ENCODE data around the gene PODXL2.

PODXL2 gene

DNA sequence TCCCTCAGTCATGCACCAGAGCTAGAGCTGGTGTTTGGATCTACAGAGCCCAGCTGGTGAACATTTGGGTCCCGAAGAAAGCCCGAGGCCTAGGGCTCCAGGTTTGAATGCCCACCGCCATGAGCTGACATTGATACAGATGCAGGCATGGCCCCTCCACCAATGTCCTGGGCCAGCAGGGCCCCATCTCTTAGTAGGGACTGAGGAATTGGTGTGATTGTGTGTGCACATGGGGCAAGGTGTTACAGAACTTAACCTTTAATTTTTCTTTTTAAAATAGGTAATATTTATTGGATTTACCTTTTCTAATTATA is 11.0 kb downstream of the PODXL2 start:
- FAIRE-seq (no peak), DNase-seq (ENCODE audit: insufficient read length, low spot score) (no peak)
- TF ChIP-seq SPI1 (IDR thresholded peaks at IDR 0.05; ENCODE audit: low read depth, low read length) (no peak), POLR2AphosphoS5 (IDR thresholded peaks at IDR 0.05; ENCODE audit: low read depth, low read length) (no peak), TAF1 (IDR thresholded peaks at IDR 0.05; ENCODE audit: low read depth, low read length) (no peak), PAX5 (IDR thresholded peaks at IDR 0.05; ENCODE audit: insufficient read depth, low read length, severe bottlenecking) (no peak), POU2F2 (IDR thresholded peaks at IDR 0.05; ENCODE audit: low read depth, low read length) (no peak), POLR2A (IDR thresholded peaks at IDR 0.05; ENCODE audit: low read depth, low read length) (no peak)

DNA sequence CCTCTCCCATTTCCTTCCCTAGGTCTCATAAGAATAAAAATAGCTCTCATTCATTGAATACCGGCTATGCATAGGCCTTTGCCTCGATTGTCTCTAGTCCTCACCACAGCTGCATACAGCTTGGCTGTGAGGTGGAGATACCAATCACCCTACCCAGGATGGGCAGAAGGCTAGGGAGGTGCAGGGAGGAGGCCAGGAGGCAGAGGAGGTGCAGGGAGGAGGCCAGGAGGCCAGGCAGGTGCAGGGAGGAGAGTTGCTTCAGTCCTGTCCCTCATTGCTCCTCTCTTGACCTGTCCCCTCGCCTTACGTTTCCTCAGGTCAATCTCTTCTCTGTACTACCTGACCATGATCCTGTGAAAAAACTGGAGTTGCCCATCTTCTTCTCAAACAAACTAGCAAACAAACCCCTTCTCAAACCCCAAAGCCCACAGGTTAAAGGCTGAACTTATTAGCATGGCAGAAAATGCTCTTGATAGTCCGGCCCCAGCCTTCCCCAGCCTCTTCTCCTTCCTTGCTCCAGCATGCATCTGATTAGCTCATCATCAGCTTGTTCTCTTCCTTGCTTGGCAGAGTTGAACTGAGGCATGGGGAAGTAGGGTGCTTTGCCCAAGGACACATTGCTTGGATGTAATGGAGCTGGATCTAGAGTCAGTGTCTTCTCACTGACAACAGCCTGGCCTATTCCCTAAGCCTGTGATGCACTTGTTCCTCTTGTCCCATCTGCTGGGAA is 15.8 kb downstream of the PODXL2 start:
- FAIRE-seq = no peak
- DNase-seq (ENCODE audit: insufficient read length, low spot score) = no peak

DNA sequence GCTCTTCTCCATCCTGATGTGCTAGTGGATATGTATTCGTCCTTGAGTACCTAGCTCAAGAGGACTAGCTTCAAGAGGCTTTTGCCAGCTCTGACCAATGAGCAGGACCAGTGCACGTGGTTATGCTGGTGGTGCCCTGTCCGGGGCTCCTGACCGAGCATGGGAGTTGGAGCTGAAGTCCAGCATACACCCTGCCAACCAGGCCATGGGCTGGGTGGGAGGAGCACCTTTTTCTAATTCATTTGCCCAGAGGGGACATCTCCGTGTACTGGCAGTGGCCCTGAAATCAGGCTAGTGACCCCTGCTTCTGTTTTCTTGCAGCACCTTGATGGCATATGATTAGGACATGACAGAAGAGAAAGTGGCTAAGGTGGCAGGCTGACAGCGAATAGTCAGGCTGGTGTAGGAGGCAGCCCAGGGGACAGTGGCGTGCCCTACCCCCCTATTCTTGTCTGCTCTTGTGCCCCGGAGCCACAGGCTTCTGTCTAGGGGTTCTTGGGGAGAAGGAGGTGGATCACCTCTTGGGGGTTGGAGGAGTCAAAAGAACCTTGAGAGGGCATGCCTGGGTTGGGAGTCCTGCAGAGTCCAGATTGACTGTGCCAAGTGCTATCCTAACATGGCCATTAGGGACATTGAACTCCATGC is 16.5 kb downstream of the PODXL2 start:
- FAIRE-seq = no peak
- TF ChIP-seq POLR2AphosphoS5 (IDR thresholded peaks at IDR 0.05; ENCODE audit: low read depth, low read length) = no peak
- TF ChIP-seq POU2F2 (IDR thresholded peaks at IDR 0.05; ENCODE audit: low read depth, low read length) = no peak
- TF ChIP-seq TAF1 (IDR thresholded peaks at IDR 0.05; ENCODE audit: low read depth, low read length) = no peak
- TF ChIP-seq POLR2A (IDR thresholded peaks at IDR 0.05; ENCODE audit: low read depth, low read length) = no peak
- TF ChIP-seq PAX5 (IDR thresholded peaks at IDR 0.05; ENCODE audit: insufficient read depth, low read length, severe bottlenecking) = no peak
- no peak for TF ChIP-seq SPI1 (IDR thresholded peaks at IDR 0.05; ENCODE audit: low read depth, low read length)
- DNase-seq (ENCODE audit: insufficient read length, low spot score) = no peak

More for the DNA sequence above, 15.8 kb downstream of the PODXL2 start:
- TF ChIP-seq POU2F2 (IDR thresholded peaks at IDR 0.05; ENCODE audit: low read depth, low read length) = no peak
- no peak for TF ChIP-seq SPI1 (IDR thresholded peaks at IDR 0.05; ENCODE audit: low read depth, low read length)
- no peak for TF ChIP-seq TAF1 (IDR thresholded peaks at IDR 0.05; ENCODE audit: low read depth, low read length)
- TF ChIP-seq POLR2AphosphoS5 (IDR thresholded peaks at IDR 0.05; ENCODE audit: low read depth, low read length) = no peak
- TF ChIP-seq PAX5 (IDR thresholded peaks at IDR 0.05; ENCODE audit: insufficient read depth, low read length, severe bottlenecking) = no peak
- TF ChIP-seq POLR2A (IDR thresholded peaks at IDR 0.05; ENCODE audit: low read depth, low read length) = no peak

DNA sequence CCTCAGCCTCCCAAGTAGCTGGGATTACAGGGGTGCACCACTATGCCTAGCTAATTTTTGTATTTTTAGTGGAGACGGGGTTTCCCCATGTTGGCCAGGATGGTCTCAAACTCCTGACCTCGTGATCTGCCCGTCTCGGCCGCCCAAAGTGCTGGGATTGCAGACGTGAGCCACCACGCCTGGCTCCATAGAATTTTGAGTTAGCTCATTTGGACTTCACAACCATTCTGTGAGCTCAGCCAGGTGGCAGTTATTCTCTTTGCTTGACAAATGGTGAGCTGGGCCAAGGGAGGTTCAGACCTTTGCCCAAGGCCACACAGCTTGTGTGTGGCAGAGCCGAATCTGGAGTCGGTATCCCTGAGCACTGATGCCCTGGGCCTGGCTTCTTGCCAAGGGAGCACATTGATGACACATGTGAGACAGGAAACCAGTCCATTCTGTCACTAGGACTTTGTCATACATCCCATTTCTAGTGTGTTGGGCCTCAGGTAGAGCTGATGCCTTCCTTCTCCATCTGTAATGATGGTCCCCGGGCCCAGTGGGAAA is 17.6 kb downstream of the PODXL2 start:
- TF ChIP-seq TAF1 (IDR thresholded peaks at IDR 0.05; ENCODE audit: low read depth, low read length) (no peak), POLR2A (IDR thresholded peaks at IDR 0.05; ENCODE audit: low read depth, low read length) (no peak), PAX5 (IDR thresholded peaks at IDR 0.05; ENCODE audit: insufficient read depth, low read length, severe bottlenecking) (no peak), SPI1 (IDR thresholded peaks at IDR 0.05; ENCODE audit: low read depth, low read length) (no peak), POLR2AphosphoS5 (IDR thresholded peaks at IDR 0.05; ENCODE audit: low read depth, low read length) (no peak), POU2F2 (IDR thresholded peaks at IDR 0.05; ENCODE audit: low read depth, low read length) (no peak)
- DNase-seq (ENCODE audit: insufficient read length, low spot score) = no peak
- no peak for FAIRE-seq

DNA sequence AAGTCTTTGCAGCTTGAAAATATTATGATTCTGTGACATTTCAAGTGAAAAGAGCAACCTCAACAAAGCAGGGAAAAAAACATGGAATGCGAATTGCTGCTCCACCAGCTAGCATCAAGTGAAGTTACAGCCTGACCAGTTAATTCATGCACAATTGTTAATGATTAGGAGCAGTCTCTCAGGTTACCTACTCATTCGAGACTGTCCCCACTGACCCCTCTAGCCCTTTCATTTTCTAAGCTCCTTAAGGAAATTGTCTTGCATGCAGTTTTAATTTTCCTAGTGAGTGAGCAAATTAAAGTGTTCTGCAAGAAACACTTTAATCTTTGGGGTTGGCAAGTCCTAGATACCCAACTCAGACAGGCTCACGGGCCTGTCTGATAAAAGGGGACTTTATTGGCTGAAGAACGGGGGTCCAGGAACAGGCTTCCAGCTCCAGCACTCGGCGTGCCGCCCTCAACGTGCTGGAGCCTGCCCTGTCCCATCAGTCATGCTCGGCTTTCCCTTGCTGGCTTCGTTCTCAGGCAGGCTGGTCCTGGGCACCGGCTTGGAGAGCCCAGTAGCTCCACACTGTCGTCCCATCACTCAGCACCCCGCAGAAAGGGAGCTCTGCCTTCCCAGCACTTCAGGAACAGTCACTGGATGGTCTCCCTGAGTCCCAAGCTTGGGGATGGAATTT is 18.3 kb downstream of the PODXL2 start:
- no peak for DNase-seq (ENCODE audit: insufficient read length, low spot score)
- no peak for TF ChIP-seq POLR2AphosphoS5 (IDR thresholded peaks at IDR 0.05; ENCODE audit: low read depth, low read length)
- TF ChIP-seq POLR2A (IDR thresholded peaks at IDR 0.05; ENCODE audit: low read depth, low read length) = no peak
- no peak for TF ChIP-seq TAF1 (IDR thresholded peaks at IDR 0.05; ENCODE audit: low read depth, low read length)
- TF ChIP-seq SPI1 (IDR thresholded peaks at IDR 0.05; ENCODE audit: low read depth, low read length) = no peak
- TF ChIP-seq POU2F2 (IDR thresholded peaks at IDR 0.05; ENCODE audit: low read depth, low read length) = no peak
- no peak for TF ChIP-seq PAX5 (IDR thresholded peaks at IDR 0.05; ENCODE audit: insufficient read depth, low read length, severe bottlenecking)
- FAIRE-seq = no peak

DNA sequence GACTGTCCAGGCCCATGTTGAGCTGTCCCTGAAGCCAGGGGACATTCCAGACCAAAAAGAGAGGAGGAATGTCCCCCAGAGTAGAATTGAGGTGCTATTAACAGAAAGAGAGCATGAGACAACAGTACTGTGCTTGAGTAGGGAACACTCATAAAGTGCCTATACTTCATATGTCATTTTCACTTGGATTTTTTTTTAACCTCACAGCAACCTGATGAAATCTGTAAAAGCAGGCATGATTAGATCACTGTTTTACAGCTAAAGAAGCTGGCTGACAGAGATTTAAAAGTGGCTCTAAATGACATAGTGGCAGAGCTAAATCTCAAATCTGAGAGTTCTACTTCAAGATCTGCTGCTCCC is 18.8 kb downstream of the PODXL2 start:
- FAIRE-seq (no peak), DNase-seq (ENCODE audit: insufficient read length, low spot score) (no peak)
- no peak for TF ChIP-seq SPI1 (IDR thresholded peaks at IDR 0.05; ENCODE audit: low read depth, low read length)

DNA sequence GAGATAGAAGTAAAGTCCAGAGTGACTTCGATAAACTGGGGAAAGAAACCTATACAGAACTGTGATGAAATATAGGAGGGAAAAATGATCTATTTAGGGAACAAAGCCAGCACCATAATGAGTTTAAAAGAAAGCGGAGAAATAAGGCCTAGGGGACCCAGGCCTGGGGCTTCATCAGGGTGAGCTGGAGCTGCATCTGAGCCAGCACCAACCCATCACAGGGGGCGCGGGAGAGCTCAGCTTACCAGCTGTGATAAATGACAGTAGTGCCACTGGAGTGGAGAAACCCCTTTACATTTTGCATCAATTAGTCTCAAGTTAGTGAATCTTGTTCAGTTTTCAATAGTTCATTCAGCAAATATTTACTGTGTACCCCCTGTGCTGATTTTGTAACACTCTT is 21.3 kb downstream of the PODXL2 start:
- FAIRE-seq = no peak
- TF ChIP-seq POLR2AphosphoS5 (IDR thresholded peaks at IDR 0.05; ENCODE audit: low read depth, low read length) (no peak), POLR2A (IDR thresholded peaks at IDR 0.05; ENCODE audit: low read depth, low read length) (no peak), PAX5 (IDR thresholded peaks at IDR 0.05; ENCODE audit: insufficient read depth, low read length, severe bottlenecking) (no peak), POU2F2 (IDR thresholded peaks at IDR 0.05; ENCODE audit: low read depth, low read length) (no peak), TAF1 (IDR thresholded peaks at IDR 0.05; ENCODE audit: low read depth, low read length) (no peak), SPI1 (IDR thresholded peaks at IDR 0.05; ENCODE audit: low read depth, low read length) (no peak)
- no peak for DNase-seq (ENCODE audit: insufficient read length, low spot score)

DNA sequence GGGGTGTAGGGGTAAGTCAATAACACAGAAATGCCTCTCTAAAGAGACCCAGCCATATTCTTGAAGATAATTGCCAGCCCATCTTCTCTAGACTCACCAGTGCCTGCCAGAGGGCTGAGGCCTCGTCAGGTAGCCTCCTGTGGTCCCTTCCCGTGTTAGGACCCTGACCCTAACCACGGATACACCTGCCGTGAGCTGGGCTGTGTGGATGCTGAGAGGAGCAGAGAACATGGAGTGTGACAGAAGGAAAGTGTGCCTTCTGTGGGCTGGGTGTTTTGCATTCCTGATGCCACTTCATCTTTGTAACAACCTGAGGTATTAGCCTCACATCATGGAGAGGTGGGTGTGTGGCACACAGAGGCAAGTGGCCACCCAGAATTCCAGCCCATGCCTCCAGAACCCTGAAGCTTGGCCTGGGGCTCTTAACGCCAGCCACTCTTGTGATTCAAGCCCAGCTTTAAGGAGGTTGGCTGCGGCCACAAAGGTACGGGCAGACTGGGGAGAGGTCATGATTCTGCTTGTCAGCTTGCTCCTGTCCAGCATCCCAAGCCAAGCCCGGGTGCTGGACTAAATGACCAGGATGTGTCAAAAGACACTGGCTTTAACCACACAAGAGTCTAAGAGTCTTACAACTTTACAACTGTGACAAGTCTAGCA is 22.7 kb downstream of the PODXL2 start:
- no peak for TF ChIP-seq SPI1 (IDR thresholded peaks at IDR 0.05; ENCODE audit: low read depth, low read length)
- no peak for TF ChIP-seq POU2F2 (IDR thresholded peaks at IDR 0.05; ENCODE audit: low read depth, low read length)
- no peak for TF ChIP-seq TAF1 (IDR thresholded peaks at IDR 0.05; ENCODE audit: low read depth, low read length)
- no peak for TF ChIP-seq POLR2AphosphoS5 (IDR thresholded peaks at IDR 0.05; ENCODE audit: low read depth, low read length)
- no peak for TF ChIP-seq POLR2A (IDR thresholded peaks at IDR 0.05; ENCODE audit: low read depth, low read length)
- TF ChIP-seq PAX5 (IDR thresholded peaks at IDR 0.05; ENCODE audit: insufficient read depth, low read length, severe bottlenecking) = no peak
- DNase-seq (ENCODE audit: insufficient read length, low spot score) = no peak
- FAIRE-seq = no peak
